Peyer's patch (tissue), 4 donors: Measurements from ENCODE around the gene FTO.

ENCODE experiments used
- POLR2A ChIP-seq, 2 donors: fragments of 450-650 bp; IDR thresholded peaks; one replicate each; pipeline ENCODE4 v1.5.1; 2017; ENCODE audit warnings: antibody characterized with exemption in 2 of 2, mild to moderate bottlenecking in 2 of 2, moderate library complexity in 2 of 2
- TF ChIP-seq, protein P1 (sequence below), 6 experiments: fragments of 450-650 bp in 4 of 6; fragments of 200-600 bp in 2 of 6; sonication (generic) in 1 of 6; IDR thresholded peaks; one replicate each; pipeline ENCODE4 v1.5.1; 2017 to 2019; ENCODE audit warnings: antibody characterized with exemption in 6 of 6, mild to moderate bottlenecking in 3 of 6, moderate library complexity in 1 of 6

GRCh38 chr16:54066451-54067105 lies 362.6 kb downstream of the FTO start:
- TF ChIP-seq, protein P1, sequence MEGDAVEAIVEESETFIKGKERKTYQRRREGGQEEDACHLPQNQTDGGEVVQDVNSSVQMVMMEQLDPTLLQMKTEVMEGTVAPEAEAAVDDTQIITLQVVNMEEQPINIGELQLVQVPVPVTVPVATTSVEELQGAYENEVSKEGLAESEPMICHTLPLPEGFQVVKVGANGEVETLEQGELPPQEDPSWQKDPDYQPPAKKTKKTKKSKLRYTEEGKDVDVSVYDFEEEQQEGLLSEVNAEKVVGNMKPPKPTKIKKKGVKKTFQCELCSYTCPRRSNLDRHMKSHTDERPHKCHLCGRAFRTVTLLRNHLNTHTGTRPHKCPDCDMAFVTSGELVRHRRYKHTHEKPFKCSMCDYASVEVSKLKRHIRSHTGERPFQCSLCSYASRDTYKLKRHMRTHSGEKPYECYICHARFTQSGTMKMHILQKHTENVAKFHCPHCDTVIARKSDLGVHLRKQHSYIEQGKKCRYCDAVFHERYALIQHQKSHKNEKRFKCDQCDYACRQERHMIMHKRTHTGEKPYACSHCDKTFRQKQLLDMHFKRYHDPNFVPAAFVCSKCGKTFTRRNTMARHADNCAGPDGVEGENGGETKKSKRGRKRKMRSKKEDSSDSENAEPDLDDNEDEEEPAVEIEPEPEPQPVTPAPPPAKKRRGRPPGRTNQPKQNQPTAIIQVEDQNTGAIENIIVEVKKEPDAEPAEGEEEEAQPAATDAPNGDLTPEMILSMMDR (IDR thresholded peaks at IDR 0.05), result no peak
- no peak for TF ChIP-seq POLR2A (IDR thresholded peaks at IDR 0.05)
